ELR (cell line): ENCODE measurements around the gene C10orf53.
A peak's percentile ranks its signal among the peaks of the same experiment; 100 is the strongest.
"Not testable (repeated sequence)": the region's sequence is repeated elsewhere in the genome, so short reads cannot be mapped to it uniquely, and the experiment has no call there.

ENCODE experiments used
- DNase-seq: peaks from one replicate; pipeline ENCODE4 v3.0.0-alpha.2; 2015; ENCODE audit warnings: low read depth

C10orf53 gene

DNA sequence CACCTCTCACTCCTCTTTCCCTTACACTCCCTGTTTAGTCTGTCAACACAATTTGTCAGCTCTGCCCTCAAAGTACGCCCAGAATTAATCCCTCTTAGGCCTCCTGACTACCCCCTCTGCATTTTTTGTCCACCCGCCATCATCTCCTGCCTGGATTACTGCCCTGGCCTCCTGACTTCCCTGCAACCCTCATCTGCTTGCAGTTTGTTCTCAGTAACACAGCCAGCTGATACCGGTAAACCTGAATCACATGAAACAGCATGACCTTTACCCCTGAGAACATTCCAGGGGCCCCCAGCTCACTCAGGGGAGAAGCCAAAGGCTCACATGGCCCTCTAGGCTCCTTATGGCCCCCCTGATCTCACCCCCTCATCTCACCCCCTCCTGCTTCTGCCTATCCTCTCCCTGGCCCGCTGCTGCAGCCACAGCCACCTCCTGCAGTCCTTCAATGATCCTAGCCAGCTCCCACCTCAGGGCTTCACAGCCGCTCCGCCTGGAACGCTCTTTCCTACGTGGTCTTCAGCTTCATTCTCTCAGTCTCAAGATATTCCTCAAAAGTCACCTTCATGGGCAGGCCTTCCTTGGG, 8.9 kb downstream of the C10orf53 start:
- DNase-seq = no peak

DNA sequence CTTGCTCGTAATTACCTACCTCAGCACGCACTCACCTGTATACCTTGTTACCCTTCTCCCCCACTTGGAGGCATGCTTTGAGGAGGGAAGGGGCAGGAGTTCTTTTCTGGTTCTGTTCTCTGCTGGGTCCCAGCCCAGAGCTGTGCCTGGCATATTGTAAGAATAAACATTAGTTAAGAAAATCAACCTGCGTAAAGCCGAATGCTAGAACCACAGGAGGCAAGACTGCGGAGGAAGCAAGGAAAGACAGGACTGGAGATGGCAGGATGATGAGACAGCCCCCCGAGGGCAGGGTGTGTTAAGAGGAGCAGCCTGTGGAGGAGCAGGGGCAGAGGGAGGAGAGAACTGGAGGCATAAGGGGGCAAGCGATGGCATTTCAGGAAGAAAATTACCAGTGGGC, 9.5 kb downstream of the C10orf53 start:
- DNase-seq = no peak

DNA sequence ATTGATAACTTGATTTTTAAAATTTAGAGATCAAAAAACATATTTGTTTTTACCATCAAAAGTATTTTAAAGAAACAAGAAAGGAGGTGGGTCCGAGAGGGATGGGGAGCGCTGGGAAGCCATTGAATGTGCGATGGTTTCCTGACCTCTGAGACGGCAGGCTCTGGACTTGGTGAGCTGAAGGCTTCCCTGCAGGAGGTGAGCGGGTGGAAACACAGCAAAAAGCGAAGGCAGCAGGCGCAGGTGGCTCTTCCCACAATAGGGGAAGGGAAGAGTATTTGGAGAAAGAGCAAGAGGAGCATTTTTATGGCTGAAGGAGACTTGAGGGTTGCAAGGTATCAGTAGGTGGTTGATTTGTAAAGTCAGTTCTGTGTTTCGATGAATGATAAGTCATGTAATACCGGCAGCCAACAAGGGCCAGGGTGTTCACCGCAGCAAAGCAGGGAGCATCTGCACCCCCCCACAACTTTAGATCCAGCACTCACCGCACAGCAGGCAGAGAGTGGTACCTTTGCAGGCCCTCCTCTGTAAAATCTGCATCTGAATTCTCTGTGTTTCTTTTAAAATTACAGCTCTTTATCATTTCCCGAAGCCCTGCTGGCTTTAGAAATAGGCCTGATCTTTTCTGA, 10.5 kb downstream of the C10orf53 start:
- no peak for DNase-seq

DNA sequence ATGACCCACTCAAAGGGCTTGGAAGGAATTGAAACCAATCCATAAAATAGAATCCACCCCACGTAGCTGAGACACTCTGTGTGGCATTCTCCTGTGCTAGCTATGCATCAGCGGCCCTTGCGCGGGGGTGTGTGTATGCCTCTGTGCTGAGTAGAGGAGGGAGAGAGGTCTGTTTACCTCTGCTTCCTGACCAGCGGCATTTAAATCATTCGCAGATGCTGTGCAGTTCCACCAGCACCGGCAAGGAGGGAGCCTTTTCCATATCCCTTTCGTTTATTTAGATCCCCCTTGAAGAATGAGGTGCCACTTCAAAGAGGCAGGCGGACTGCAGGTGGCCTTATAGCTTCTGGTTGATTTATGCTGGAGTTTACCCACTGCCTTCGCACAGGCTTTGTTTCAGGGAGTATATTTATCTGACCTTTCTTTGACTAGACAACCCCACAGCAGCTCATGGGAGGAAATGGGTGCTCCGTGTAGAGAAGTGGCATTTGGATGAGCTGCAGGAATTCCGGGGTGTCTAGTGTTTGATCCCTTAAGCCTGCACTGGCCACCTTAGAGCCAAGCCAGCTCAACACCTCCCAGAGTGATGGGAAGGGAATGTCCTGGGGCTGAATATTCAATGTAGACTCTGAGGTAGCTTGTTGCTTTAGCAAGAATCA, 11.4 kb downstream of the C10orf53 start:
- peak; percentile 3 for DNase-seq

DNA sequence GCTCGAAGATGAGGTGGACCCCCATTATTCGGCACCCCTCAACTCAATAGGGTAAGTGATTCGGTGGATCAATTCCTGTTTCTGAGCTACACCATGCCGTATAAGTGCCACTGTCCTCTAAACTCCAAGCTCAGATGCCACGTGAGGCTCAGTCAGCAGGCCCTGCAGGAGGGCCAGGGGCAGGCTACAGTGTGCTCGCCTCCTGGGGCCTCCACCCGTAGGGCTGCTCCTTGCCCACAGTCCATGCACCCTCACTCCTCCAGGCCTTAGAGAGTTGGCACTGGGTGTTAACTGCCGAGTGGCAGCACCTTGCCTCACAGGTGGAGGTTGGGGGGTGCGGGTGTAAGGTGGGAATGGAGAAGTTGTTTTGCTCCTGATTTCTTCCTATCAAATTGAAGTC, 12.1 kb downstream of the C10orf53 start:
- no peak for DNase-seq

DNA sequence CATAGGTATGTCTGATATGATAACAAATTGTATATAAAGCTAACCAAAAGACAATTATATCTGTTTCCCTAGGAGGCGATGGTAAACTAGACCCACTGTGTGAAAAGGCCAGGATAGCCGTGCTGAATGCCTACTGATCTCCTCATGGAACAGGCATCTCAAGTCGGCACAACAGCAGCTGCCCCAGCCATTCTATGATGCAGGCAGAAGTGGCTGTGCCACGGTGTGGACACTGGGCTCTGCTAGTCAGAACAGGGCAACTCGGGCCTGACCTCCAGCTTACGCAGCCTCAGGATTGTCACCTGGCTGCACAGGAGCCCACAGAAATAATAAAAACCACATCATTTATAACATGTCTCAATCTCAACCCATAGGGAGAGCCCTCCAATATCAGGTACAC, 15.0 kb downstream of the C10orf53 start:
- no peak for DNase-seq

GRCh38 chr10:49696311-49696710, 16.9 kb downstream of the C10orf53 start:
- DNase-seq = no peak

- no peak for DNase-seq
Observed at GRCh38 chr10:49698679-49699078, 19.2 kb downstream of the C10orf53 start.

- no peak for DNase-seq
Observed at GRCh38 chr10:49700211-49700610, 20.8 kb downstream of the C10orf53 start.

GRCh38 chr10:49700997-49701396, 21.5 kb downstream of the C10orf53 start:
- no peak for DNase-seq

DNA sequence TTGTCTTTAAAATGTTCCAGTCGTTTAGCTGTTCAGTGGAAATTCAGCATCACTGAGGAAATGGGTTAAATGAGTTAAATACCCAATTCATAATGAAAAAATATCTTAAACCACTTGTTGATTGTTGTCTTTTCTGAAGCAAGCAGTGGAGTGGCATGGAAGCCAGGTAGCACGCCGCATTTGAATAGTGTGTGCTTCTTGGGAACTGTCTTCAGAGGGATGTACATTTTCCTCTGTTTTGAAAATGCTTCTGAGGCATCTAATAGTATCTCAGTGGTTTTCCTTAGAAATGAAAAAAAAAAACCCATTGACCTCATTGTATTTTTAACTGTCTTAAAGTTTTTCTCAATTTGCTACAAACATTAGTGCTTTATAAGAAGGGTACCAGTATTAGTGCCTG, 28.1 kb downstream of the C10orf53 start:
- no peak for DNase-seq

DNA sequence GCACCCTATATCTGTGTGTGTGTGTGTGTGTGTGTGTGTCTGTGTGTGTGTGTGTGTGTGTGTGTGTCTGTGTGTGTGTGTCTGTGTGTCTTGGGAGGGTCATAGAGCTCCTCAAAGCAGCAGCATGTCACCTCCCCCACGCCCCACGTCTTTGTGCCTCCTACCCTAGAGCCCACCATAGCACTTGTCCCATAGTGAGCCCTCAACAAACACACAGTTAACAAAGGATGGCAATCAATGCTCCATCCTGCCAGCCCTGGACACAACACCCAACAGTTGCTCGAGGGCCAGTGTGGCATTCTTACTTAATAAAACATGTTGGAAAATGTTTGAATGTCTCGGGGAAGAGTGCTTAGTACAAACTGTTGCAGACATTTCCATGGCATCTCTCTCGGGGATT, 30.5 kb downstream of the C10orf53 start:
- DNase-seq = no peak

- DNase-seq = no peak
Observed at GRCh38 chr10:49710966-49711365, 31.5 kb downstream of the C10orf53 start.

DNA sequence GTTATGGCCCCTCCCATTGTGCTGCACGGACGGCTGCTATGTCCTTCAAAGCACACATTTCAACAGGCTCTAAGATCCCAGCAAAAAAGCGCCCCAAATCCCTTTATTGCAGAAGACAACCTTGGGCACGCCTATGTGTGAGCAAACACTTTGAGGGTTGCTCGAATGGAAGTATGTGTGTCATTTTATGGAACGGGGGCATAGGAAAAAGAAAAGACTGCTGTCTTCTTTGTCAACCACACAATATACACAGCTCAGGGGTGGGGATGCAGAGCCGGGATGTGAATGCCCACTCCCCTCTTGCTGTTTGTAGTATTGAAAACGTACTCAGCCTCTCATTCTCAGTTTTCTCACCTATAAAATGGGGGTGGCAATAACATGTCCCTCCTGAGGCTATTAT, 32.0 kb downstream of the C10orf53 start:
- DNase-seq = no peak

DNA sequence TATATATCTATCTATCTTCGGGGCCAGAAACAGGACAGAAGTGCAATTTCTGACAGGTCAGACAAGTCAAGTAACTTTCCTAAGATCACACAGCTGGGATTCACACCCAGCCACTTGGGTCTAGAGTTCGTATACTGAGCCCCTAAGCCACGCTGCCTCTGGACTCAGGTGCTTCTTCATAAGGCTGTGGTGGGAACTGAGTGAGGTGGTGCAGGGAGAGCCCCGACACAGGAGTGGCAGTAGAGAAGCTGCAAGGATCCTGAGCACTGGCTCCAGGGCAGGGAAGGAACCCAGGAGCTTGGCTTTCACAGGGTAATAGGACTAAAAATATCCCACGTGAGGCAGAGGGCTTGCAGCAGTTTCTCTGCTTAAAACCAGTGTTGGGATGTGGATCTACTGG, 33.8 kb downstream of the C10orf53 start:
- DNase-seq = no peak

- DNase-seq = not testable (repeated sequence)
Observed at GRCh38 chr10:49715157-49715556, 35.7 kb downstream of the C10orf53 start.

DNA sequence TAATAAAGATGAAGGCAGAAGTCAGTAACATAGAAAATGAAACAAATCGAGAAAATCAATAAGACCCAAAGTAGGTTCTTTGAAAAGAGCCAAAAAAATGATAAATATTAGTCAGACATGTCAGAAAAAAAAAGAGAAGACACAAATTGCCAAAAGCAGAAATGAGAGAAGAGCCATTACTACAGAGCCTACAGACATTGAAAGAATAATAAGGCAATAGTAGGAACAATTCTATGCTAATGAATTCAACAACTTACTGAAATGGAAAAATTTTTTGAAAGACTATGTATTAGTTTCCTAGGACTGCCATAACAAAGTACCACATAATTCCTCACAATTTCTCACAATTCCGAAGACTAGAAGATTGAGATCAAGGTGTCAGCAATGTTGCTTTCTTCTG, 47.1 kb downstream of the C10orf53 start:
- DNase-seq = no peak

- DNase-seq = no peak
Observed at GRCh38 chr10:49733866-49734265, 54.4 kb downstream of the C10orf53 start.

DNA sequence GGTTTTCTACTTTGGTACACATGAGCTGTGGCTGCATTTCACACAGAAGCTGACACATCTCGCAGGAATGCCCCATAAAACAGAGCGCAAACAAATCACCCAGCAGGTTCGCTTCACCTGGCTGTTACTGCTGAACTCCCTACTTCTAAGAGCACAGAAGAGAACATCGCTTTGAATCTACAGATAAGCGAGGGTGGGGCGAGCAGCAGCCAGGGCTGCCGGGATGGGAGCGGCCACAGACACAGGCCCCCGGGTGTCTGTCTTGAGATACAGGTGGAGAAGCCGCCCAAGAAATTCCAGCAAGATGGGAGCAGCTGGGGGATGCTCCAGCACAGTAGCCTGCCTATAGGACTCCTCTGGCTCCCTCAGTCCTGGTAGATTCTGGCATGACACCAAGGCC, 55.2 kb downstream of the C10orf53 start:
- no peak for DNase-seq

DNA sequence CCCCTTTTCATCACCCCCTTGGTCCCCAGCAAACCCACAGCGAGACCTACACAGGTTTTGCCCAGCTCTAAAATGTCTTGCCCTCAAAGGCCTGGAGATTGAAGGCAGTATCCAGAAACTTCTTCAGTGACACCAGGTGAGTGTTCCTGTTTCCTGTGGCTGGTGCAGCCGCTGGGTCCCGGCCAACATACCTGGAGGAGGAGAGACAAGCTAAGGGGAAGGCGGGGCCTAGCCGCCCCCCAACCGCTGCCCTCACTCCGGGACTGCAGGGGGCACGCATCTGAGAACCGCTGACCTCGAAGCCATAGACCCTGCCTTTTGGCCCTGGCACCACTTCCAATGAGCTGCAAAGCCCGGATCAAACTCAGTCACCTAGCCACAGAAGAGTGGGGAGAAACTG, 55.7 kb downstream of the C10orf53 start:
- DNase-seq = no peak

- no peak for DNase-seq
Observed at GRCh38 chr10:49735848-49736563, 56.6 kb downstream of the C10orf53 start.

GRCh38 chr10:49736564-49737113, 57.2 kb downstream of the C10orf53 start:
- no peak for DNase-seq
